ENCODE measurements around the gene NAP1L4.
"Not testable (repeated sequence)": the region's sequence is repeated elsewhere in the genome, so short reads cannot be mapped to it uniquely, and the experiment has no call there.

The NAP1L4 gene

DNA sequence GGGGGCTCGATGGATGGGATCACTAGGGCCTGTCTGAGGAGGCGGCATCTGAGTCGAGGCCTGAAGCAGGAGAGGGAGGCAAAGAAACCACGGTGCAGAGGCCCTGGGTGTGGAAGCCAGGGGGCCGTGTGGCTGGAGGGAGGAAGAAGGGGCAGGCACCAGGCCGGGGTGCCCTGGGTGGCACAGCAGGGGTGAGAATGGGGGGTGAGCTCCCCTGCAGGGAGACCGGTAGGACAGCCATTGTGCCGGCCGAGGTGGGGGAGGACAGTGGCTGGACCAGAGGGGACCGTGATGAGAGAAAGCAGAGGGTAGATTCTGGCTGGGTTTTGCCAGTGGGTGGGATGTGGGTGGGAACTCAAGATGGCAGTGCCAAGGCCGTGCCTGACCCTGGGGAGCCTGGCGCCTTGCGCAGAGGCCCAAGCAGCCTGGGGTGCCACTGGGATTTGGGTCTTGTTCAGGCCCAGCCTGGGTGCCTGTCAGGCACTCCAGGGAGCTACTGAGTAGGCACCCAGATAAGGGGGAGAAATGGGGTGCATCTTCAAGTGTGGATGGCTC is 81.7 kb downstream of the NAP1L4 start:
- Histone ChIP-seq H3K4me1 (ENCODE audit: low read depth, poor library complexity, severe bottlenecking) (no peaks in the 10 kb centered on the region), H3K36me3 (ENCODE audit: insufficient read depth) (no peaks in the 10 kb centered on the region), H2AFZ (ENCODE audit: low read depth) (no peak overlapping the region), H3K27ac (no peak overlapping the region), H4K20me1 (ENCODE audit: insufficient read depth) (no peaks in the 10 kb centered on the region), H3K4me2 (no peak overlapping the region), H3K27me3 (ENCODE audit: insufficient read depth, low read depth) (no peaks in the 10 kb centered on the region; the same call in 1 of the 2 replicates), H3K79me2 (ENCODE audit: insufficient read depth, low read depth) (no peaks in the 10 kb centered on the region), H3K9ac (no peak overlapping the region), H3K4me3 (IDR thresholded peaks at IDR 0.05; ENCODE audit: insufficient read depth, low read depth, low read length) (no peak overlapping the region)
- TF ChIP-seq, protein P1, sequence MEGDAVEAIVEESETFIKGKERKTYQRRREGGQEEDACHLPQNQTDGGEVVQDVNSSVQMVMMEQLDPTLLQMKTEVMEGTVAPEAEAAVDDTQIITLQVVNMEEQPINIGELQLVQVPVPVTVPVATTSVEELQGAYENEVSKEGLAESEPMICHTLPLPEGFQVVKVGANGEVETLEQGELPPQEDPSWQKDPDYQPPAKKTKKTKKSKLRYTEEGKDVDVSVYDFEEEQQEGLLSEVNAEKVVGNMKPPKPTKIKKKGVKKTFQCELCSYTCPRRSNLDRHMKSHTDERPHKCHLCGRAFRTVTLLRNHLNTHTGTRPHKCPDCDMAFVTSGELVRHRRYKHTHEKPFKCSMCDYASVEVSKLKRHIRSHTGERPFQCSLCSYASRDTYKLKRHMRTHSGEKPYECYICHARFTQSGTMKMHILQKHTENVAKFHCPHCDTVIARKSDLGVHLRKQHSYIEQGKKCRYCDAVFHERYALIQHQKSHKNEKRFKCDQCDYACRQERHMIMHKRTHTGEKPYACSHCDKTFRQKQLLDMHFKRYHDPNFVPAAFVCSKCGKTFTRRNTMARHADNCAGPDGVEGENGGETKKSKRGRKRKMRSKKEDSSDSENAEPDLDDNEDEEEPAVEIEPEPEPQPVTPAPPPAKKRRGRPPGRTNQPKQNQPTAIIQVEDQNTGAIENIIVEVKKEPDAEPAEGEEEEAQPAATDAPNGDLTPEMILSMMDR (conservative IDR thresholded peaks at IDR 0.05; ENCODE audit: low read depth, low read length): no peak

DNA sequence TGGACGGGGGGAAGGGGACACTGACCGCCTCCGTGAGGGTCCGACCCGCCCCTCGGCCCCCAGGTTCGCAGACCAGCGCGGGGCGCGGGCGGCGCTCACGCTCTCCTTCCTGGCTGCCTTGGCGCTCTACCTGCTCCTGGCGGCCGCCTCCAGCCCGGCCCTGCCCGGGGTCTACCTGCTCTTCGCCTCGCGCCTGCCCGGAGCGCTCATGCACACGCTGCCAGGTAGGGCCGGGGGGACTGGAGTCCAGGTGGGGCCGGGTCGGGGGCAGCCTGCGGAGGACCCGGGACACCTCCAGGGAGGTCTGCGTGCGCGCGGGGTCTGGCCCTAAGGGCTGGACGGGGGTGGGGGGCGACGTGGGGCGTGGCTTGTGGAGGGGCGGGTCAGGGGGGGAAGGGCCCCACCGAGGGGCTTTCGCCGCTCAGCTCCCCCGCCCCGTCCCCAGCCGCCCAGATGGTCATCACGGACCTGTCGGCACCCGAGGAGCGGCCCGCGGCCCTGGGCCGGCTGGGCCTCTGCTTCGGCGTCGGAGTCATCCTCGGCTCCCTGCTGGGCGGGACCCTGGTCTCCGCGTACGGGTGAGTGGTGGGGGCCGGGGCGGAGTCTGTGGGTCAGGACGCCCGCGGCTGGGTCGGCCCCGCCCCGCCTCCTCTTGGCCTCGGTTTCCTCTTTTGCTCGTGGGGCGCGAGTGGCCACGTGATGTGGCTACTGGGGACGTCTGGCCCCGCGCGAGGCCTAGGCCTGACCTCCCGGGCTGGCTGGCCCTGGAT is 82.8 kb downstream of the NAP1L4 start:
- H2AFZ ChIP-seq (ENCODE audit: low read depth): no peak overlapping the region
- H3K9ac ChIP-seq: no peak overlapping the region
- H3K79me2 ChIP-seq (ENCODE audit: insufficient read depth, low read depth): no peaks in the 10 kb centered on the region
- H3K36me3 ChIP-seq (ENCODE audit: insufficient read depth): no peaks in the 10 kb centered on the region
- no peak overlapping the region for H3K4me2 ChIP-seq
- TF ChIP-seq, protein P1 (conservative IDR thresholded peaks at IDR 0.05; ENCODE audit: low read depth, low read length): no peak
- H4K20me1 ChIP-seq (ENCODE audit: insufficient read depth): no peaks in the 10 kb centered on the region
- no peaks in the 10 kb centered on the region; the same call in 1 of the 2 replicates for H3K27me3 ChIP-seq (ENCODE audit: insufficient read depth, low read depth)
- no peak overlapping the region for H3K4me3 ChIP-seq (IDR thresholded peaks at IDR 0.05; ENCODE audit: insufficient read depth, low read depth, low read length)
- H3K4me1 ChIP-seq (ENCODE audit: low read depth, poor library complexity, severe bottlenecking): no peaks in the 10 kb centered on the region
- no peak overlapping the region for H3K27ac ChIP-seq

DNA sequence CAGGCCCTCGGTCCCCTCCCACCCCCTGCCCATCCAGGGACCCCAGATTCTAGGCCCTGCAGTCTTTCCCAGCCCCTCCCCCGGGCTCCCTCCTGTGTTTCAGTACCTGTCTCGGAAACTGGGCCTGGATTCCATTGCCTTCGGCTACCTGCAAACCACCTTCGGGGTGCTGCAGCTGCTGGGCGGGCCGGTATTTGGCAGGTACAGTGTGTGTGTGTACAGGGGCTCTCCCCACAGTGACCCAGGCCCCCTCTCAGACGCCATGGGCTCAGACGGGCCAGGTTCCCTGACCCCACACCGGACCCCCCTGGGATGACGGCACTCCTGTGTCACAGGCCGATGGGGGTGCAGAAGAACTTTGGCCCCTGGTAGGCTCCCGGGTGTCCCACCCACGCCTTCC is 84.0 kb downstream of the NAP1L4 start:
- TF ChIP-seq, protein P1 (conservative IDR thresholded peaks at IDR 0.05; ENCODE audit: low read depth, low read length): no peak
- Histone ChIP-seq H2AFZ (ENCODE audit: low read depth) (no peak overlapping the region), H3K36me3 (ENCODE audit: insufficient read depth) (no peaks in the 10 kb centered on the region), H3K27me3 (ENCODE audit: insufficient read depth, low read depth) (no peaks in the 10 kb centered on the region; the same call in 1 of the 2 replicates), H3K27ac (no peak overlapping the region), H4K20me1 (ENCODE audit: insufficient read depth) (no peaks in the 10 kb centered on the region), H3K4me1 (ENCODE audit: low read depth, poor library complexity, severe bottlenecking) (no peaks in the 10 kb centered on the region), H3K4me3 (IDR thresholded peaks at IDR 0.05; ENCODE audit: insufficient read depth, low read depth, low read length) (no peak overlapping the region), H3K79me2 (ENCODE audit: insufficient read depth, low read depth) (no peaks in the 10 kb centered on the region), H3K9ac (no peak overlapping the region), H3K4me2 (no peak overlapping the region)

DNA sequence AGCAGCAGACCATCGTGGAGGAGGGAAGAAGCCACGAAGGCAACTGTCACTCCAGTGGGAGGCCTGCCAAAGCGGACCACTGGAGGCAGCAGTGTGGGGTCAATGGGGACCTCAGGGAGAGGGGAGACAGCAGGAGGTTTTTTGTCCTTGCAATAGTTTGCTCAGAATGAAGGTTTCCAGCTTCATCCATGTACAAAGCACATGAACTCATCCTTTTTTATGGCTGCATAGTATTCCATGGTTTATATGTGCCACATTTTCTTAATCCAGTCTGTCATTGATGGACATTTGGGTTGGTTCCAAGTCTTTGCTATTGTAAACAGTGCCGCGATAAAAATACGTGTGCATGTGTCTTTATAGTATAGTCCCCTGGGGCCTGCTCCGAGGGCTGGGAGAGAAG is 86.8 kb downstream of the NAP1L4 start:
- not testable (repeated sequence) for H3K27me3 ChIP-seq (ENCODE audit: insufficient read depth, low read depth); H3K27ac ChIP-seq; H3K9ac ChIP-seq; H3K36me3 ChIP-seq (ENCODE audit: insufficient read depth); H3K79me2 ChIP-seq (ENCODE audit: insufficient read depth, low read depth); H3K4me3 ChIP-seq (IDR thresholded peaks at IDR 0.05; ENCODE audit: insufficient read depth, low read depth, low read length); H3K4me1 ChIP-seq (ENCODE audit: low read depth, poor library complexity, severe bottlenecking); H2AFZ ChIP-seq (ENCODE audit: low read depth); H3K4me2 ChIP-seq; H4K20me1 ChIP-seq (ENCODE audit: insufficient read depth)

Data from KMS-11 (cell line).